GM18499 (cell line): ENCODE data around the gene DNMT3B.
"Not testable (repeated sequence)": the region's sequence is repeated elsewhere in the genome, so short reads cannot be mapped to it uniquely, and the experiment has no call there.

Experiments
- ATAC-seq: cut with Tn5 transposase; IDR thresholded peaks from one replicate; pipeline ENCODE4 v1.9.1; 2021; ENCODE audit warnings: moderate number of reproducible peaks; ENCODE audit not compliant: insufficient read depth, unreplicated experiment

DNMT3B gene

GRCh38 chr20:32761831-32762753 lies at the start of gene DNMT3B:
TSS of gene DNMT3B (plus strand) at chr20:32762385. CDS start at chr20:32780324, 17,939 bp downstream.
- no peak for ATAC-seq

GRCh38 chr20:32718749-32719348 lies 43.3 kb upstream of the DNMT3B start:
- ATAC-seq: no peak

- ATAC-seq: no peak
These were observed 34.5 kb upstream of the DNMT3B start for GRCh38 chr20:32727683-32728082.

DNA sequence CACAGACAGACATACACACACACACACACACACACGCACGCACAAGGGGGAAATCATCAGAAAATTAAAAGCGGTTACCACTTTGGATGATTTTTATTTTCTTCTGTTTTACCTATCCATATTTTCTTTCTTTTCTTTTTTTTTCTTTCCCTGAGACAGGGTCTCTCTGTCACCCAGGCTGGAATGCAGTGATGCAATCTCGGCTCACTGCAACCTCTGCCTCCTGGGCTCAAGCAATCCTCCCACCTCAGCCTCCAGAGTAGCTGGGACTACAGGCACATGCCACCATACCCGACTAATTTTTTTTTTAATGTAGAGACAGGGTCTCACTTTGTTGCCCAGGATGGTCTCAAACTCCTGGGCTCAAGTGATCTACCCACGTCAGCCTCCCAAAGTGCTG lies 33.8 kb upstream of the DNMT3B start:
- ATAC-seq: not testable (repeated sequence)

GRCh38 chr20:32729334-32729733 lies 32.9 kb upstream of the DNMT3B start:
- not testable (repeated sequence) for ATAC-seq

GRCh38 chr20:32731882-32732266 lies 30.3 kb upstream of the DNMT3B start:
- ATAC-seq: no peak

DNA sequence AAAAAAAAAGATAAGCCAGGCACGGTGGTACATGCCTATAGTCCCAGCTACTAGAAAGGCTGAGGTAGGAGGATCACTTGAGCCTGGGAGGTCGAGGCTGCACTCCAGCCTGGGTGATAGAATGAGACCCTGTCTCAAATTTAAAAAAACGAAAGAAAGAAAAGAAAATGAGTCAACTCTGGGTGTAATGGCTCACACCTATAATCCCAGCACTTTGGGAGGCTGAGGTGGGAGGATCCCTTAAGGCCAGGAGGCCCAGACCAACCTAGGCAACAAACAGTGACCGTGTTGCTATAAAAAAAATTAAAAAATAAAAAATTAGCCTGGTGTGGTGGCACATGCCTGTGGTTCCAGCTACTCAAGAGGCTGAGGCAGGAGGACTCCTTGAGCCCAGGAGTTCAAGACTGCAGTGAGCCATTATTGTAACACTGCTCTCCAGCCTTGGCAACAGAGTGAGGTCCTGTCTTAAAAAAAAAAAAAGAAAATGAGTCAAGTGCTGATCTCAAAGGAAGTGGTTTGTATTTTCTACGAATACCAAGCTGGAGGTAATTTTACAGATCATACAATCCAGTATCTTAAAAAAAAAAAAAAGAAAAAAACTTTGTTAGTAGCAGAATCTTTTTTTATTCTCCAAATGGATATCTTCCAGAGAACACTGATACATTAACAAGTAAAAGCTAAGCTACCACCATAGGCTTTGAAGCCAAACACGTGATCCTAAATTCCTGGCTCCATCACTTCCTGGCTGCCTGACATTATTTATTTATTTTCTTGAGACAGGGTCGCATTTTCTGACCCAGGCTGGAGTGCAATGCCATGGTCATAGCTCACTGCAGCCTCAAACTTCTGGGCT lies 24.6 kb upstream of the DNMT3B start:
- no peak for ATAC-seq

DNA sequence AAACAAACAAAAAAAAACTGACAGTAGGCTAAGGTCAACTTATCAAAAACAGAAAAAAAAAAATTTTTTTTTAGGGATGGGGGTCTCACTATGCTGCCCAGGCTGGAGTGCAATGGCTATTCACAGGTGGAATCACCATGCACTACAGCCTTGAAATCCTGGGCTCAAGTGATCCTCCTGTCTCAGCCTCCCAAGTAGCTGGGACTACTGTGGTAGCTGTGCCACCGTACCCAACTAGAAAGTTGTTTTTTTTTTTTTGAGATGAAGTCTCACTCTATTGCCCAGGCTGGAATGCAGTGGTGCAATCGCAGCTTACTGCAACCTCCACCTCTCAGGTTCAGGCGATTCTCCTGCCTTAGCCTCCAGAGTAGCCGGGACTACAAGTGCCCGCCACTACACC lies 21.0 kb upstream of the DNMT3B start:
- no peak for ATAC-seq

DNA sequence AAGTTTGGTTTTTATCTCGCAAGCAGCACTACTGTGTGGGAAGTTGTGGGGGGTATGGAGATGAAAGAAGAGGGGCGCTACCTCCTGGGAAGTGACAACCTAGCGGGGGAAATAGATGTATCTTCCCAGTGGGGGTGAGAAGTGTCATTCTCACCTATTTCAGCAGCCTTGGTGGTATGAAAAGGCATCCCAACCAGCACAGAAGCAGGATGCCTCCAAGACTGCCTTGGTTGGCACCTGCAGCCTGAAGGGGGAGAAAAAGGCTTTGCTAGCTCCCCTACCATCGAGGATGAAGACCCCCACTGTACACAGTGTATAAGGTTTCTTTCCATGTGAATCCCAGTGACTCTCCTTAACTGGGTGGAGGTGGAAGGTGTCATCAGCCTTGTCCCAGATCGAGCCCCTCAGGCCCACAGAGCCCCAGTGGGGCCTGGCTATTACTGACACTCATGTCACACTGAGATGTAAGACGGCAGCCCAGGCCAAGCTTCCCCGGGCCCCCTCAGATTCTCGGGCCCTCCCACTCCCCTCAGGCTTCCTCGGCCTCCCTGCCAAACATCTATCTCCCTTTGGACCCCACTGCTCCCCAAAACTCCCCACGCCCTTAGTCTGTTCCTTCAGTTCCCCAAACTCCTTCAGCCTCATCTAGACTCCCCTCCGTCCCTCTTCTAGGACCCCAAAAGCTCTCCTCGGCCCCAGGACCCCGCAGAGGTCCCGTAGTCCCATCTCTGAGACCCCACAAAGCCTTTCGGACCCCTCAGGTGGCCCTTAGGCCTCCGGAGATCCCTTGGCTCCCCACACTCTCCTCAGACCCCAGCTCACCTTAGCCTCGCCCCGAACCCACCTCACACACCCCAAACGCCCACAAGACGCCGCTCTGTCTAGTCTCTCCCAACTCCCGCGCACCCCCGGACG lies 19.6 kb upstream of the DNMT3B start:
- no peak for ATAC-seq

GRCh38 chr20:32743237-32744112 lies 18.7 kb upstream of the DNMT3B start, which contains the start of gene COMMD7:
TSS of gene COMMD7 (minus strand) at chr20:32743467. CDS start at chr20:32743391, 76 bp downstream.
- no peak for ATAC-seq

DNA sequence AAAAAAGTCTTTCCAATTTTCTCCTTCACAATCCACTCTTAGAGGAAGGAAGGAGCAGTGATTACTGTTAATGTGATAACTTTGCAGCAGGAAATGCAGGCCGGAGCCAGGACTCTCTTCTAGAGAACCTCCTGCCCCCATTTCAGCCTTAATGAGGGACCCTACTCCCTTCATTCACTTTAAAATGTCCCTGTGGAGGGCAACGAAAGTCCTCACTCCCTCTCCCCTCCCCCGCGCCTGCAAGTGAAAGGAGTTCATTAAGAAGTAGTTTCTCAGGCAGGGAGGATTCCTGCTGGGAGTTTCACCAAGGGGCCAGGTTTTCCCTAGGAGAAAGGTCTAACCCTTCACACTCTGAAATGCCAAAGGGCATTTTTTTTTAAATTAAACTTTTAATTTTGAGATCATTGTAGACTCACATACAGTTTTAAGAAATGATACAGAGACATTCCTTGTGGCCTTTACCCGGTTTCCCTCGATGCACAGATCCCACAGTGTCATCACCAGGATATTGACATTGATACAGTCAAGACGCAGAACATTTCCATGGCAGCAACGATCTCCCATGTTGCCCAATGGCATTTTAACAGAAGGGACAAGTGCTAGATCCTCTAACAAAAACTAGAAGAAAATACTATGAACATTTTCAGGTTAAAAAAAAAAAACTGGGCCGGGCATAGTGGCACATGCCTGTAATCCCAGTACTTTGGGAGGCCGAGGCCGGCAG lies 12.1 kb upstream of the DNMT3B start:
- no peak for ATAC-seq

DNA sequence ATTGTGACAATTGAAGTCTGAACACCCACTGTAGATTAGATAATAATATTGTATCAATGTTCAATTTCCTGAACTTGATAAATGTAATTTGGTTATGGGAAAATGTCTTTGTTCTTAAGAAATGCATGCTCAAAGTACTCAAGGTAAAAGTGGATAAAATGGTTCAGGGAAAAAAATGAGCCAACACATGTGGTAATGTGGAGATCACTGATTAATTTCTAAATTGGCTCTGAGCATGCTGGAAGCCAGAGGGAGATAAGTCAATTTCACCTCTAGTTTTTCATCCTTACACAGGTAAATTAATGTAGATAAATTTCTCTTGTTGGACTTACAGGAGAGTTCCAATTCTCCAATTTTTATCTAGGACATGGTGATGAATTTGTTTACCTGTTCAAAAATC lies 10.9 kb upstream of the DNMT3B start:
- ATAC-seq: no peak

DNA sequence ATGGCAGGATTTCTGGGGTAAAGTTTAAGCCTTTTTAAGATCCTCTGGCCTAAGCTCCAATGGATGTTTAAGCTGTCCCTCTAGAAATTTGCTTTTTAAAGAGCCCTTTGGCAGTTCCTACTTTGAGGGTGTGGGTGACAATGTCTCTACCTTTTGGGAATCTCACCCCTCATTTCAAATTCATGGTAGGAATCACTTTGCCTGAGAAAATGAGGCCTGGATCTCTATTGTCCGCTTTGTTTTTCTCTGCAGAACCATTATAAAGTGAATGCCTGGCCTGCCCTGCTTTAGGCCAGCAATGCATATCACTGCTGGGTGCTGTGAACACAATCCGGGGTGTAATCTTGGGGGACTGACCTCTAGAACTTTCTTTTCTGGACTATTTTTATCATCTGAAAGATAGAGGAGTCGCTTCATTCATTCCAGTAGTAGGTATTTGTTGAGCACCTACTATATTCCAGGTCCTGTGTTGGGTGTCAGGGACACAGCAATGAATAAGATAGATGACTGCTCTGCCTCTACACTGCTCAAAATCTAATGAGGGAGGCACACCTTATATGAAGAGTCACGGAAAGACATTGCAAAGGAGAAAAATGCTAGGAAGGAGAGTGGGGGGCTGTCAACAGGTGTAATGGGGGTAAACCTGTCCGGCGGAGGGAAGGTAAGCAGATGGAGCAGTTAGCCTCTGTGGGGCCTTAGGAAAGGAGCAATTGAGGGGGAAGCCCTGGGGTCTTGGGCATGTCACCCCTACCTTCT lies 10.3 kb upstream of the DNMT3B start:
- no peak for ATAC-seq

DNA sequence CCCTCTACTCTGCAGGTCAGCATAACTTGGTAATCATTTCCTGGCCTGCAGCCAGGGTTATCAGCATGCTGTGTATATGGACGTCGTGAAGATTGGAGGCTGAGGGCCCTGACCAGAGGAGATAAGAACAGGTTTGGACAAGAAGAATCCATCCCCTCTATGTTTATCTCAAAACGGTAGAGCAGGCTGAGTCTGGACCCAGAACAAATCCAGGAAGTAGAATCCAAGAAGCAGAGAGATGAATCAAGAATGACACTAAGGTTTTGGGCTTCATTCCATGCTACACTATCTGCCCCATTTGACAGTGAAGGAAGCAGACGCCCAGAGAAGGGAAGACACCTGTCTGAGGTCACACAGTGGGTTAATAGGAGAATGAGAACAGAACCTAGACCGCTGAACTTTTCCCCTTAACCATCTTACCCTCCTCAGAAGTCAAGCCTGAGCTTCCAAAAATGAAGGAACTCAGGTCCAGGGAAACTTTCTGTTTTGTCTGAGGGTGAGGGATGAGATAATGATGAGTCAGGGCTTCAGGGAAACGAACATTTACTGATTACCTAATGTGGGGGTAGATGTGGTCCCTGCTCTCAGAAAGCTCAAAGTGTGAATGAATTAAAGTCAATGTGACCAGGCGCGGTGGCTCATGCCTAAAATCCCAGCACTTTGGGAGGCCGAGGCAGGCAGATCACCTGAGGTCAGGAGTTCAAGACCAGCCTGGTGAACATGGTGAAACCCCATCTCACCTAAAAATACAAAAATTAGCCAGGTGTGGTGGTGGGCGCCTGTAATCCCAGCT lies 9.5 kb upstream of the DNMT3B start:
- ATAC-seq: no peak

GRCh38 chr20:32753731-32754130 lies 8.5 kb upstream of the DNMT3B start:
- no peak for ATAC-seq

DNA sequence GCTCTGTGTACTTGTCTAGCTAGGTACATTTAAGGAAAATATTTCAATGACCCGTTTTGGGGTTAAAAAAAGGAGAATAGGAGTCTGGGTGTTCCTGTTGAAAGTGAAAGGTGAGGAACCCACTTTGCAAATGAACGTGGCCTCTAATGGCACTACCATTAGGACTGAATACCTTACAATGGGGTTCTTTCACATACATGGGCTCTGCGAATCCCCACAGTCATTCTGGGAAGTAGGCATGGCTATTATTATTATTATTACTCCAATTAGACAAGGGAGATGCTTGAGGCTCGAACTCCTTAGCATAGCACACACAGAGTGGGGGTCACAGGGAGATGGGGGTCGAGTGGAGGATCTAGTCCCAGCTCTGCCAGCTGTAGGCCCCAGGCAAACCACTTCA lies 6.0 kb upstream of the DNMT3B start:
- no peak for ATAC-seq

GRCh38 chr20:32761417-32761830 lies 761 bp upstream of the DNMT3B start:
- no peak for ATAC-seq
